CD4-positive, alpha-beta T cell treated with Interleukin-1 beta for 1 hour (primary cell): ENCODE results near the gene SRGAP1.
"Not testable (repeated sequence)": the region's sequence is repeated elsewhere in the genome, so short reads cannot be mapped to it uniquely, and the experiment has no call there.

ENCODE experiments used
- DNase-seq, 2 donors: peaks; one replicate each; pipeline ENCODE4 v3.0.0-alpha.2; 2020 to 2022

Gene SRGAP1

DNA sequence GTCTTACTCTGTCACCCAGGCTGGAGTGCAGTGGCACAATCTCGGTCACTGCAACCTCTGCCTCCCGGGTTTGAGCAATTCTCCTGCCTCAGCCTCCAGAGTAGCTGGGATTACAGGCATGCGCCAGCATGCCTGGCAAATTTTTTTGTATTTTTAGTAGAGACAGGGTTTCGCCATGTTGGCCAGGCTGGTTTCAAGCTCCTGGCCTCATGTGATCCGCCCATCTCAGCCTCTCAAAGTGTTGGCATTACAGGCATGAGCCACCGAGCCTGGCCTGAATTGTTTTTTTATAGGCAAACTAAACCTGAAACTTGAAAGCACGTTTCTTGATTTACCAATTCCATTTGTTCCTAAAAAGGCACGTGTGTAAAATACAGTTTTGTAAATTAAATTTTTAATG, 173.6 kb downstream of the SRGAP1 start:
- DNase-seq: not testable (repeated sequence)

DNA sequence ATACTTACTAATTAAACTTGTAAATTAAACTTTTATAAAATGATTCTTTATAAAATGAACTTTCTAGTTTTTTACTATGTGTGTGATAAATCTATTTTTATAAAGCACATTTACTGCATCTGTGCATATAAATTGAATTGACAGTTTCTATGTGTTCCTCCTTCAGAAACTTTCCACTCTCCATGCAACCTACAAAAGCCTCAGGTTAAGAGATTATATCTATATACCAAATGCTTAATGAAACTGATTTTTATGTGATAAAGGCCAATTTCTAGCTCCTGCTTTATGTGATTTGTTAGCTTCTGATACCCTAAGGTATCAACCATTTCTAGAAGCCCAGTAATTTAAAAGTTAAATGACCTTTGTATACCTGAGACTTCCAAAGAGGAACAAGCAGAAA, 174.0 kb downstream of the SRGAP1 start:
- no peak for DNase-seq

DNA sequence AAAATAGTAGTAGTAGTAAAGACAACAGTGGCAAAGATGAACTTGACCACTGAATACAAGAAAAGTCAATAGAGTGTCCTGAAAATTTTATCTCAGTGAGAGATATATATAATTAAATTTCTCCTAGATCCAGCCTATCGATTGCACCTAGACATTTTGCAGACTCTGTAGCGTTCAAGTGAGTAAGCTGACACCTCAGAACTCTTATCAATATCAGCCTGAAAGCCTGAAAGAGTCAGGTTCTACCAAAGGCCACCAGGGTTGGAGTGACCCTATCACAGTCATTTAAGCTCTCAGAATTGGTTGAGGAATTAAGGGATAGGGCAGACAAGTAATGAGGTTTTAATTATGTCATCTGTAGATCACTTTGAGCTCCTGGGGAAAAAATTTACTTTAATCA, 174.6 kb downstream of the SRGAP1 start:
- no peak for DNase-seq

DNA sequence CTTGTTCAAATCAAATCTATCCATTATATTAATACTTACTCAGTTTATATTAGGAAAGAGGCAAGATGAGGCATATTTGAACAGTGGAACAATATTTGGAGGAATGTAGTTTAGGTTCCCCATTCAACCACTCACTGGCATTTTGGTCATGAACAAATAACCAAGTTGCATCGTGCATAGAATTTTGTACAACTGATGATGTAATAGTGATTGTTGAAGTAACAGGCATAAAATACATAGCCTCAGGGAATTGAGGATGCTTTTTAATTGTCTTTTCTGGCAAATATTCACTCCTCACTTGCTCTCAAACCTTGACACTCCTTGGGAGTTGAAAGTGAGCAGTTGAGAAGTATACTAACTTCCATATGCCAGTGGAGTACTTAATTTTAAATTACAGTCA, 175.2 kb downstream of the SRGAP1 start:
- no peak for DNase-seq

DNA sequence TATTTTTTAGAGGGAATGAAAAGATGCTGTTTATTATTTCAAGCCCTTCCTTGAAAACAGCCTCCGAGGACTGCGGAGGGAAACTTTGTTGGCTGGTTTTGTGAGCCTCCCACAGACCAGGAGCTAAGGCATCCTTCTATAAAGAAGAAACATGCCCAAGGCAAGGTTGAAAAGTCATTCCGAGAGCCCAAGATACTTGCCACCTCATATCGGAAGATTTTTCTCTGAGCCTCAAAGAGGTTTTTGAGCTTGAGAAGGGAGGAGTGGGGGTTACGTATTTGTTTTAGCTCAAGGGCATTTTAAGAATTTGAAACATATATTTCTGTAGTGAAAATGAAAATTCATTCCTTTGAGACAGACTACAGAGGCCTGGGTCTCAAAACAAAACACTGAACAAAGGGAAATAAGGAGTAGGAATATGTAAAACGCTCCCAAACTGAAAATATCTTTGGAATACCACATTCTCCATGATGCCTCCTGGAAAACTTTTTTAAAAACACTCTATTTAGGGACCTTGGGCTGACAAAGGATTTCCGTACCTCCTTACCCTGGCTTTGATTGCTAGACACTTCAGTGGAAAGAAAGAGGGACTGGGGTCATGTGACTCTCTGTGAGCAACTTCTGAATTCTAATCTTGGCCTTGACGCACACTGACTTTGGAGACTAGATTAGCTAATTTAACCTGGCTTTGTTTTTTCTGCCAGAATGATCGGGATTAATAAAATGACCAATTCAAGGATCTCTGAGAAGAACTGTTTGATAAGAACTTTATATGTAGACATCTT, 180.9 kb downstream of the SRGAP1 start:
- DNase-seq: no peak

GRCh38 chr12:64027311-64027710, 182.8 kb downstream of the SRGAP1 start:
- DNase-seq: no peak

- no peak for DNase-seq
Measured at GRCh38 chr12:64028541-64028940, 184.0 kb downstream of the SRGAP1 start.

- DNase-seq: no peak
Measured at GRCh38 chr12:64029013-64029857, 184.7 kb downstream of the SRGAP1 start.

DNA sequence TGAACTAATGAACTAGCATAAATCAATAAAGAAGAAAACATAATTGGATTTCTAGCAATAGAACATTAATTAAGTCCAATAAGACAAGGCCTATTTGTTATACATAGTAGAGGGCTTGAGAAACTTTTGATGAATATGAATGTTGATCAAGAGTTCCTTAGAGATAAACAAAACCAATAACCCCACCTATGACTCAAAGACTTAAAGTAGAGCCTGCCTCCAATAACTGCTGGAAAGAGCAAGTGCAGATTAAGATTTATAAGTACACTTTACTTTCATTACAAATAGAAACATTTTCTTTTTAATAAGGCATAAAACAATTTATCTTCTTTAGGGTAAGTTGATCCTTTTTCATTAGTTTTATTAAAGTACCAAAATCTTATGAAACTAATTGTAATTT, 185.7 kb downstream of the SRGAP1 start:
- no peak for DNase-seq

GRCh38 chr12:64034056-64034455, 189.6 kb downstream of the SRGAP1 start:
- not testable (repeated sequence) for DNase-seq

DNA sequence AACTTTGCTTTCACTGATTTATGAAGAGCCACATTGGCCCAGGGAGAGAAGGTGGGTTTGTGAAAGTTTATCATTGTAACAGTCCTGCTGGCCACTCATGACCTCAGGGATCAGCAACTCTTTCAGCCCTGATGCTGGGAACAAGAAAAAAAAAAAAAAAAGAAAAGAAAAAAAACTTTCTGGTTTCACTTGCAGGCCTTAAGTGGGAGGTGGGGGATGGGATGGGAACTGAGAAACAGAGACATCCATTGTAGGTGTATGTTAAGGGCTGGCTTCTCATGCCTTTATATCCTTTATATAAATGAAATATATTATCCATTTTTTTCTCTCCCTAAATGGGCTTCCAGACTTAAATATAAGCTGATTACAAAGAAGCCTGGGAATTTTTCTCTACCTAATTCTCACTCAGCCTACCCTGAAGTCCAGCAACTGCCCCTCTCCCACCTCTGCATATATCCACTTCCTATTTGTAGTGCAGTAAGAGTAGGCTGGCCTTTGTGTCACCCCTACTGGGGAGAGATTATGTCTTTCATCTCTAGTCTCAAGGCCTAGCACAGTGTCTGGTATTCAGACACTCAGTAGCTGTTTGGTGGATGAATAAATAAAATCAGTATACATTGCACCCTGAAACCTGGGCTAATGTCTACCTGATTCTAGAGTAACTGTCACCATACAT, 190.5 kb downstream of the SRGAP1 start:
- DNase-seq: no peak

DNA sequence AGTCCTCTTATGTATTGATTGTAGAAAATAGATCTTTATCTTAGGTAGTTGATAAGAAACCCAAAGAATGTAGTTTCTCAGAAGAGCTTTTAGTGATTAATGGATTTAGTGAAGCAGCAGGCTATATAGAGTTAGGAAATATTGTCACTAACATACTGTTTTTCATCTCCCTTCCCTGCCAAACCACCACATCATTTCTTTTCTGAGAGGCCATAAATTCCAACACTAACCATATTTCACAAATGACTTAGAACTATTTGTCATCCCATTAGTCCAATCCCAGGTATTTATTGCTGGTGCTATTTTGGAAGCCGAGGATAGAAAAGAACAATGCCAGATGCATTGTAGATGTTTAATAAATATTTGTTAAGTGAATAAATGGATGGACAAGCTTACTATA, 191.9 kb downstream of the SRGAP1 start:
- DNase-seq: no peak

DNA sequence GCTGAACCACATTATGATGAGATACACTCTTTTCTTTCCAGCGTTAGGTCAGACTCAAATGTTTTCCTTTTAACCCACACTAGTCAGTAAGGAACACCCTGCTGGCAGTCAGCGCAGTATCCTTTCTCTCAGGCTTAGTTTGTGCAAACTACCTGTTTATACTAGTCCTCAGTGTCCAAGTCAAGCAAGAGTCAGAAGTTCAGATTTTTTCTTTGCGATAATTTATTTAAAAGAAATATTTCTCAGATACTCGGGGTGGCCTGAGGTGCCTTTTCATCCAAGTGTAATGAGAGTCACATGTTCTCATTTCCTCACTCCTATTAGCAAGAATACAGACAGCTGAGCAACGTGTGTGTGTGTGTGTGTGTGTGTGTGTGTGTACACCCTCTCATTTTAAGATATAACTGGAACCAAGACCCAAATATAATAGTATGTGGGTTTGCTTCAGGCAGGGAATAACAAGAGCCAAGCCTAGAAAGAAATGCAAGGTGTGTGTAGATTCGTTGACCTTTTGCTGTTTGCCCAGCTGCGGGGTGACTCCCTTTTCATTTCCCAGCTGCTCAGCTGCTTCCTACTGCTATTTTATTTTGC, 194.9 kb downstream of the SRGAP1 start:
- no peak for DNase-seq

- DNase-seq: no peak
Measured at GRCh38 chr12:64042911-64043310, 198.4 kb downstream of the SRGAP1 start.

- DNase-seq: no peak
Measured at GRCh38 chr12:64044191-64044590, 199.7 kb downstream of the SRGAP1 start.

DNA sequence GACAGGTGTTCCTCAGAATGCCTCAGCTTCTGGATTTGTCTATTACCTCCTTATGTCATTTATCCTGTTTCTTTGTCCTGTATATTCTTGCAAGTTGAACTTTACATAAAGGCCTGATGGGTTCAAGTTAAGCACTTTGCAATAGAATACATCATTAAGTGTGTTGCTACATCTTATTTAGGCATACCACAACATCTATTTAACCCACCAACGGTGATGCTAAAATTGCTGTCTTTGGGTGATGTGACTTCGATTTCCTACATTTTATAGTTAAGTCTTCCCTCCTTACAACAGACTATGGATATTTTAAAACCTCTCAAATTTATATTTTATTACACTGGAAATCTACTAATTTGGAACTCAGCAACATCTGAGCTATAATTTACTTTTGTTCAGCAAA, 206.6 kb downstream of the SRGAP1 start:
- no peak for DNase-seq

DNA sequence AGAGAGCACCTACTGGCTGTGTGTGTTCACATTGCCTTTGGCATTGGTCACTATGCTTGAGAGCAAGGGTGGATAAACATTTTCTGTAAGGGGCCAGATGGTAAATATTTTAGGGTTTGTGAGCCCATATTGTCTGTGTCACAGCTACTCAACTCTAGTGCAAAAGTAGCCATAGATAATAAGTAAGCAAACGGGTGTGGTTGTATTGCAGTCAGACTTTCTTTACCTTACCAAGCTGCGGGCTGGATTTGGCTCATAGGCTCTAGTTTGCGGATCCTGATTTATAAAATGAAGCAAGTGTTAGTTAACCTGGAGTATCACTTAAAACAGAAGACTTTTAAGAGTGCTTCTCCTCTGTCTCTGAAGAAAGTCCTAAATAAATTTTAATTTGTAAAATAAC, 208.6 kb downstream of the SRGAP1 start:
- no peak for DNase-seq

DNA sequence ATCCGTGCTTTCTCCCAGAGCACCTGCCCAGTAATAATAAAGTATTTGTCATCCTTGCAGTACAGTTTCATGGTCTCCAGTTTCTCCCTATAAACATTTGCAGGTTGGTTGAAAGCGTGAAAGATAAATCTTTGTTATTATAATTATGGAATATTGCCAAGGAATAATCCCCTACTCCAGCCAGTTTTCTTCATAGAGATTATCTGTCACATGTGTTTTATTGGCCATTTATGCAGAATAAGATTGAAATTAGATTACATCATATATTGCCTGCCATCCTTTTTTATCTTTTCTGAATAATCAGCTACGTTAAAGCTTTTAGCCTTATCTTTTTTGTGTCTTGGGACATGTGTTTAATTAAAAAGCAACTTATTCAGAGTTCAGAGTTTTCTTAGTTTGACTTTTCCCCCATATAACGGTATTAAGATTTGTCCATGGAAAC, 209.6 kb downstream of the SRGAP1 start:
- no peak for DNase-seq

DNA sequence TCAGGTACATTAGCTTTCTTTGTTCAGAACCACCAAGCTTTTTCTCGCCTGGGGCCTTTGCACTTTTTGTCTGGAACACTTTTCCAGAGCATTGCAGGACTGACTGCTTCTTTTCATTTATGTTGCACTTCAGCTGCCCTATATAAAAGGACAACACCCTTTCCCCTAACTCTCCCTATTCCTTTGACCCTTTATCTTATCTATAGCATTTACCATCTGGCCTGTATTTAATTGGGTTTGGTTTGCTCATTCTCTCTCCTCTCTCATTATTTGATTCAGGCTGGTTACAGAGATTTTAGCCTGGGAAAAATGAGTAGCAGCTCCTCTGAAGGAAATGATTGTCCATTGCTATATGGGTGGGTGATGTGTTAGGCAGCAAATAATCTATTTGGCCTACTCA, 212.2 kb downstream of the SRGAP1 start:
- no peak for DNase-seq

- DNase-seq: no peak
Measured at GRCh38 chr12:64057706-64058105, 213.2 kb downstream of the SRGAP1 start.

DNA sequence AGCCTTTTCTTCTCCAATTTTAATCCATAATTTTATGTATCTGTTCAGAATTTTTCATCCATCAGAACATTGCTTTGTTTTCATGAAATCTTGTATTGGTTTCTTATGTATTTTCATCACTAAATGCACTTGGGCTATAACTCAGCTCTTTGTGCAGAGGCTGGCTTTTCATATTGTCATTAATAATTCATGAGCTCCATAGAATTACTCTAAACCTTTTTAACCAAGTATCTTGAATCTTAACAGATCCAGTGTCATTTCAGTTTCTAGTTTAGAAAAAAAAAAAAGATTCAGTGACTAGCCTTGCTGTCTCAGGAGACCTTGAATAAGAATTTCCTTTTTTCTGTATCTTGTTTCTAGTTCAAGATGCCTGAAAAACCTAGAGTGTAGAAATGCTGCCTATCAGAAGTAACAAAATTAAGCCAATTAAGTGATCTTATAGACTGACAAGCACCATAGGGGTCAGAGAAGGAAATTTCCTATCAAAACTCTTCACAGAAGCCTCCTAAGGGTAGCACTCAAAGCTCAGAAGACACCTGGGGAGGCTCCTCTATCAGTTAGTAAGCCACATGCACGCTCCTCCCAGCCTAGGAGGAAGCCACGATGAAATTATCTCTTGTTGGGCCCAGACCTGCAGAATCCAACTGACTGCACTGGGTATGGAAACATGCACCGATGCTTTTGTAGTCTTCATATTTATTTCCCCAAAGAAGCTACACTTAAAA, 214.2 kb downstream of the SRGAP1 start:
- DNase-seq: no peak

DNA sequence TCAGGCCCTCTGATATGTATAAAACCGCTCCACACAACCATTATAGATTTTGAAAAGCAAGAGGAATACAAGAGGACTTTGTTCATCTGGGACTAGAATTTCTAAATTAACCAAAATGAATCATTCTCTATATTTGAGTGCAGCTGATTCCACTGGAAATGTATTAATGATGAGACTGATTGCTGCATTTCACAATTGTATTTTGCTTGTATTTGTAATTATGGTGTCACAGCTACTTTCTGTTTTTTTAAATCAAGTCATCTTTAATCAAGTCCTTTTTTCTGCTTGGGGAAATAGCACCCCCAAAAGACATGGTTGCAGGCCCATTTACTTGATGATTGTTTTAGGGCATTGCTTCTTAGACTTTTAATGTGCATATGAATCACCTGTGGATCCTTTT, 215.2 kb downstream of the SRGAP1 start:
- DNase-seq: no peak
